ENCODE measurements around the gene AMPH.

DNA sequence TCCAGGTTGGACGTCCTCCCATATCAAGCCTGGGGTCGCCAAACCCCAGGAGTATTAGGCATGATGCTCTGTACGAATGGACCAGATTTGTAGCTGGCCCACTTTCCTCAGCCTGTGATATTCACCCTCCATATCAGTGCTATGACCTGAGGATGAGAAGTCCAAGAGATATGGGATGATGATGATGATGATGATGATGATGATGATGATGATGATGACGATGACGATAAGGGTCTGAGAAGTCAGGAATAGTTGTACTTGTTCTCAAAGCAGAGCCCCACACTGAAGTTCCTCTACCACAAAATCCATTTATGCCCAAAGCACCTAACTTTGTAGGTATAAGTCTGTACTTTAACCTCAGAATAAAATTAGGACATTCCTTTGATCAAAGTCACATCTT lies 50.7 kb downstream of the AMPH start:
- TF ChIP-seq CTCF (IDR thresholded peaks at IDR 0.05; ENCODE audit: insufficient read depth, low read length, poor library complexity, severe bottlenecking) (no peak), EZH2phosphoT487 (conservative IDR thresholded peaks at IDR 0.05; ENCODE audit: low read length) (no peak)

Data from SU-DHL-6 (cell line).